ENCODE results near the gene TAF15. TPM values are rescaled to one million over a fixed set of nuclear protein-coding genes. Genes with fewer than 3 reads are reported as not detected.

The TAF15 gene
- total RNA-seq, 2 donors from 2014 or later: 57.2 to 86.1 TPM

- Histone ChIP-seq H3K27ac (no peak overlapping the region), H3K4me3 (no peak overlapping the region), H3K9me3 (no peaks in the 10 kb centered on the region), H3K36me3 (no peaks in the 10 kb centered on the region), H3K27me3 (replicated peaks; ENCODE audit: insufficient read depth) (no peaks in the 10 kb centered on the region), H3K4me1 (replicated peaks) (no peaks in the 10 kb centered on the region)
- intact Hi-C loops (cut with DNase I): no loop called here
- WGBS: 92% methylated on average over 12 of the region's 12 CpGs
- no peak for DNase-seq (ENCODE audit: low spot score)
- TF ChIP-seq POLR2A (IDR thresholded peaks at IDR 0.05) (no peak), POLR2AphosphoS5 (IDR thresholded peaks at IDR 0.05) (no peak), CTCF (IDR thresholded peaks at IDR 0.05) (no peak)
Measured at GRCh38 chr17:35872196-35872980, 63.1 kb downstream of the TAF15 start.

- Histone ChIP-seq H3K4me1 (replicated peaks) (no peaks in the 10 kb centered on the region), H3K27ac (no peak overlapping the region), H3K4me3 (no peak overlapping the region), H3K27me3 (replicated peaks; ENCODE audit: insufficient read depth) (no peaks in the 10 kb centered on the region), H3K36me3 (no peaks in the 10 kb centered on the region), H3K9me3 (no peaks in the 10 kb centered on the region)
- 66% methylated on average over 5 of the region's 5 CpGs for WGBS
- intact Hi-C loops (cut with DNase I): no loop called here
- no peak for DNase-seq (ENCODE audit: low spot score)
- TF ChIP-seq POLR2A (IDR thresholded peaks at IDR 0.05) (no peak), POLR2AphosphoS5 (IDR thresholded peaks at IDR 0.05) (no peak), CTCF (IDR thresholded peaks at IDR 0.05) (no peak)
Measured at GRCh38 chr17:35875072-35875799, 66.0 kb downstream of the TAF15 start.

- no peak for DNase-seq (ENCODE audit: low spot score)
- Histone ChIP-seq H3K4me3 (no peak overlapping the region), H3K27me3 (replicated peaks; ENCODE audit: insufficient read depth) (no peaks in the 10 kb centered on the region), H3K4me1 (replicated peaks) (no peaks in the 10 kb centered on the region), H3K9me3 (no peaks in the 10 kb centered on the region), H3K36me3 (no peaks in the 10 kb centered on the region), H3K27ac (no peak overlapping the region)
- intact Hi-C loops (cut with DNase I): no loop called here
- 70% methylated on average over 3 of the region's 3 CpGs for WGBS
- no peak for TF ChIP-seq POLR2AphosphoS5 (IDR thresholded peaks at IDR 0.05)
- TF ChIP-seq CTCF (IDR thresholded peaks at IDR 0.05): no peak
- no peak for TF ChIP-seq POLR2A (IDR thresholded peaks at IDR 0.05)
Measured at GRCh38 chr17:35875800-35876139, 66.5 kb downstream of the TAF15 start.

GRCh38 chr17:35876534-35876933 is 67.2 kb downstream of the TAF15 start:
- no peak for DNase-seq (ENCODE audit: low spot score)
- H3K9me3 ChIP-seq: no peaks in the 10 kb centered on the region
- 75% methylated on average over 3 of the region's 3 CpGs for WGBS
- no peak overlapping the region for H3K4me3 ChIP-seq
- intact Hi-C loops (cut with DNase I): no loop called here
- H3K36me3 ChIP-seq: no peaks in the 10 kb centered on the region
- H3K27me3 ChIP-seq (replicated peaks; ENCODE audit: insufficient read depth): no peaks in the 10 kb centered on the region
- H3K4me1 ChIP-seq (replicated peaks): no peaks in the 10 kb centered on the region
- TF ChIP-seq CTCF (IDR thresholded peaks at IDR 0.05): no peak
- no peak for TF ChIP-seq POLR2AphosphoS5 (IDR thresholded peaks at IDR 0.05)
- H3K27ac ChIP-seq: no peak overlapping the region

Measured in prostate gland (tissue), 2 donors.